Neuronal stem cell (in vitro differentiated cells): Measurements from ENCODE around the gene CD151.

ENCODE experiments used
- DNase-seq: peaks from one replicate; pipeline ENCODE4 v3.0.0-alpha.2; 2013; ENCODE audit warnings: low spot score
- H2AFZ ChIP-seq: one replicate; pipeline ENCODE4 v1.6.1; 2013; ENCODE audit warnings: mild to moderate bottlenecking, low read length, inconsistent platforms
- H2AK5ac ChIP-seq: 2 replicates; pipeline ENCODE4 v1.6.1; 2013; ENCODE audit warnings: low read depth, mild to moderate bottlenecking, inconsistent platforms, low read length, moderate library complexity, mixed read lengths
- H2BK120ac ChIP-seq: 2 replicates; pipeline ENCODE4 v1.6.1; 2013; ENCODE audit warnings: low read depth, mild to moderate bottlenecking, inconsistent platforms, low read length, moderate library complexity, mixed read lengths
- H2BK12ac ChIP-seq: one replicate; pipeline ENCODE4 v1.6.1; 2013; ENCODE audit warnings: low read length, inconsistent platforms
- H2BK15ac ChIP-seq: 2 replicates; pipeline ENCODE4 v1.6.1; 2013; ENCODE audit warnings: mild to moderate bottlenecking, low read length, inconsistent platforms, mixed read lengths
- H2BK5ac ChIP-seq: one replicate; pipeline ENCODE4 v1.6.1; 2013; ENCODE audit warnings: inconsistent platforms, mild to moderate bottlenecking, low read length, moderate library complexity
- H3K14ac ChIP-seq: one replicate; pipeline ENCODE4 v1.6.1; 2013; ENCODE audit warnings: low read length, inconsistent platforms
- H3K18ac ChIP-seq: 2 replicates; pipeline ENCODE4 v1.6.1; 2013; ENCODE audit warnings: low read length, inconsistent platforms
- H3K23ac ChIP-seq: 2 replicates; pipeline ENCODE4 v1.6.1; 2013; ENCODE audit warnings: low read depth, mild to moderate bottlenecking, mixed read lengths, low read length, inconsistent platforms; ENCODE audit not compliant: poor library complexity
- H3K27ac ChIP-seq: replicated peaks from 3 replicates; pipeline ENCODE4 v1.5.1; 2013; ENCODE audit warnings: low read length, inconsistent platforms
- H3K27me3 ChIP-seq, 3 experiments: 2 replicates each; pipeline ENCODE4 v1.6.1; 2013; ENCODE audit warnings: low read length in 3 of 3, mild to moderate bottlenecking in 2 of 3, inconsistent platforms in 1 of 3, low read depth in 1 of 3, mixed read lengths in 1 of 3, moderate library complexity in 1 of 3; ENCODE audit not compliant: control insufficient read depth in 3 of 3, insufficient read depth in 3 of 3
- H3K36me3 ChIP-seq, 2 donors: replicated peaks in 1 of 2; 2 replicates each; pipeline ENCODE4 v1.6.1; 2013; ENCODE audit warnings: low read length in 2 of 2; ENCODE audit not compliant: control insufficient read depth in 2 of 2, insufficient read depth in 2 of 2
- H3K4ac ChIP-seq: 2 replicates; pipeline ENCODE4 v1.6.1; 2013; ENCODE audit warnings: inconsistent platforms, mild to moderate bottlenecking, low read length, moderate library complexity
- H3K4me1 ChIP-seq, 2 donors: 1 replicate in 1 of 2; 2 replicates in 1 of 2; pipeline ENCODE4 v1.6.1; 2013; ENCODE audit warnings: low read length in 2 of 2, low read depth in 1 of 2; ENCODE audit not compliant: control insufficient read depth in 2 of 2, insufficient read depth in 1 of 2
- H3K4me2 ChIP-seq: one replicate; pipeline ENCODE4 v1.6.1; 2013; ENCODE audit warnings: mild to moderate bottlenecking, low read length, inconsistent platforms; ENCODE audit not compliant: insufficient read depth, poor library complexity, severe bottlenecking
- H3K4me3 ChIP-seq, 2 donors: 2 replicates each; pipeline ENCODE4 v1.5.1; 2013; ENCODE audit warnings: low read length in 2 of 2, mild to moderate bottlenecking in 2 of 2, inconsistent platforms in 1 of 2, moderate library complexity in 1 of 2
- H3K79me1 ChIP-seq: one replicate; pipeline ENCODE4 v1.6.1; 2013; ENCODE audit warnings: low read depth, mild to moderate bottlenecking, inconsistent platforms, low read length, moderate library complexity
- H3K9ac ChIP-seq: one replicate; pipeline ENCODE4 v1.6.1; 2013; ENCODE audit warnings: mild to moderate bottlenecking, low read depth, low read length, inconsistent platforms; ENCODE audit not compliant: poor library complexity
- H3K9me3 ChIP-seq, 2 donors: replicated peaks in 1 of 2; 2 replicates each; pipeline versions ENCODE3 to v1.6.1; 2013; ENCODE audit warnings: low read length in 2 of 2, mild to moderate bottlenecking in 2 of 2, inconsistent platforms in 1 of 2, low read depth in 1 of 2, mixed read lengths in 1 of 2, moderate library complexity in 1 of 2; ENCODE audit not compliant: control insufficient read depth in 2 of 2, insufficient read depth in 1 of 2
- H4K8ac ChIP-seq: one replicate; pipeline ENCODE4 v1.6.1; 2013; ENCODE audit warnings: low read depth, mild to moderate bottlenecking, inconsistent platforms, low read length, moderate library complexity
- H4K91ac ChIP-seq: one replicate; pipeline ENCODE4 v1.6.1; 2013; ENCODE audit warnings: low read length, low read depth, mild to moderate bottlenecking, inconsistent platforms; ENCODE audit not compliant: poor library complexity
- WGBS, 2 donors: extraction: QIAGEN DNeasy Blood & Tissue Kit; methylation state at CpG; one replicate each; pipeline ENCODE4 v1.1.7; 2013; ENCODE audit warnings: missing lambda C conversion rate in 2 of 2, mixed read lengths in 1 of 2; ENCODE audit not compliant: insufficient read length in 2 of 2, insufficient replicate concordance in 1 of 2; ENCODE audit errors: extremely low coverage in 2 of 2; 5-methylcytosine and 5-hydroxymethylcytosine counted together

CD151 gene

GRCh38 chr11:836274-836673, 3.5 kb downstream of the CD151 start:
- Histone ChIP-seq H2BK120ac (no peak overlapping the region), H4K91ac (no peak overlapping the region), H3K4me1 (peaks cover 23 to 27% of the 10 kb centered on the region in 2 donors), H3K4me3 (no peak overlapping the region), H3K4me2 (no peak overlapping the region), H2BK5ac (peak overlapping the region; percentile 24), H4K8ac (no peak overlapping the region), H3K27me3 (peaks cover 2 to 10% (median 9%) of the 10 kb centered on the region in 3 experiments), H3K23ac (peak overlapping the region; percentile 73), H2AFZ (no peak overlapping the region), H3K79me1 (peaks cover 35% of the 10 kb centered on the region), H3K14ac (no peak overlapping the region), H2BK12ac (no peak overlapping the region), H3K9ac (peak overlapping the region; percentile 77), H3K18ac (no peak overlapping the region), H3K36me3 (peaks cover 48 to 60% of the 10 kb centered on the region in 2 donors), H2BK15ac (no peak overlapping the region), H3K9me3 (peaks cover 0 to 3% of the 10 kb centered on the region in 2 donors), H2AK5ac (no peak overlapping the region), H3K4ac (no peak overlapping the region), H3K27ac (no peak overlapping the region)
- WGBS, 2 donors, result no CpG with 5 or more reads among the region's 14 CpGs
- no peak for DNase-seq

GRCh38 chr11:836700-837099, 3.9 kb downstream of the CD151 start:
- Histone ChIP-seq H3K18ac (no peak overlapping the region), H3K27ac (no peak overlapping the region), H2BK15ac (no peak overlapping the region), H3K4me3 (no peak overlapping the region), H3K9ac (no peak overlapping the region), H3K4ac (no peak overlapping the region), H2AK5ac (peak overlapping the region; percentile 35), H3K4me2 (peak overlapping the region; percentile 18), H3K9me3 (peaks cover 0 to 3% of the 10 kb centered on the region in 2 donors), H3K4me1 (peaks cover 20 to 24% of the 10 kb centered on the region in 2 donors), H3K23ac (peak overlapping the region; percentile 85), H4K8ac (no peak overlapping the region), H4K91ac (no peak overlapping the region), H3K27me3 (peaks cover 0 to 6% (median 4%) of the 10 kb centered on the region in 3 experiments), H2AFZ (no peak overlapping the region), H3K14ac (no peak overlapping the region), H2BK12ac (no peak overlapping the region), H2BK120ac (no peak overlapping the region), H3K79me1 (peaks cover 36% of the 10 kb centered on the region), H3K36me3 (peaks cover 48 to 62% of the 10 kb centered on the region in 2 donors), H2BK5ac (peak overlapping the region; percentile 13)
- WGBS, 2 donors, result no CpG with 5 or more reads among the region's 9 CpGs
- DNase-seq, result no peak

DNA sequence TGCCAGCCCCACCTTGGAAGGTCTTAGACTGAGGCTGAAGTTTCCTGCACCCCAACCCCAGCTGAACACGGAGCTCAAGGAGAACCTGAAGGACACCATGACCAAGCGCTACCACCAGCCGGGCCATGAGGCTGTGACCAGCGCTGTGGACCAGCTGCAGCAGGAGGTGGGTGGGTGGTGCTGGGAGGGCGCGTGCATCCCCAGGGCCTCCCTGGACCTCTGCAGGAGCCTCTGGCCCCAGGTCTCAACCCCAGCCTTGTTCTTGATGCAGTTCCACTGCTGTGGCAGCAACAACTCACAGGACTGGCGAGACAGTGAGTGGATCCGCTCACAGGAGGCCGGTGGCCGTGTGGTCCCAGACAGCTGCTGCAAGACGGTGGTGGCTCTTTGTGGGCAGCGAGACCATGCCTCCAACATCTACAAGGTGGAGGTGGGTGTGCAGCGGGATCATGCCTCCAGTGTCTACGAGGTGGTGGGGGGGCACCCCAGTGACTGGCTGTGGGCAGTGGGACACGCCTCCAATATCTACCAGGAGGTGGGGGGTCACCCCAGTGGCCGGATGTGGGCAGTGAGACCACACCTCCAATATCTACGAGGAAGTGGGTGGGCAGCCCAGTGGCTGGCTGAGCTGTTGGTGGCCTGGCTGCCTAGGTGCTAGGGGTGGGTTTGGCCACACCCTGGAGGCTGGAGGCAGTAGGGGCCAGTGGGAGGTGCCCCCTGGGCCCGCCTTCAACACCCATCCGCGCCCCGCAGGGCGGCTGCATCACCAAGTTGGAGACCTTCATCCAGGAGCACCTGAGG, 4.6 kb downstream of the CD151 start:
- Histone ChIP-seq H3K14ac (no peak overlapping the region), H3K27ac (no peak overlapping the region), H3K4me3 (no peak overlapping the region), H3K9me3 (no peaks in the 10 kb centered on the region), H3K36me3 (peaks cover 48 to 62% of the 10 kb centered on the region in 2 donors), H3K4me2 (no peak overlapping the region), H2AFZ (no peak overlapping the region), H2BK15ac (no peak overlapping the region), H4K91ac (no peak overlapping the region), H3K27me3 (no peaks in the 10 kb centered on the region), H2BK120ac (no peak overlapping the region), H2AK5ac (peak overlapping the region; percentile 35), H3K4me1 (peaks cover 13 to 17% of the 10 kb centered on the region in 2 donors), H2BK12ac (no peak overlapping the region), H3K18ac (no peak overlapping the region), H3K9ac (peak overlapping the region; percentile 30), H3K23ac (peak overlapping the region; percentile 85), H2BK5ac (peak overlapping the region; percentile 13), H3K79me1 (peaks cover 42% of the 10 kb centered on the region), H4K8ac (peak overlapping the region; percentile 65), H3K4ac (no peak overlapping the region)
- WGBS, 2 donors, result no CpG with 5 or more reads among the region's 22 CpGs
- no peak for DNase-seq

- Histone ChIP-seq H2AK5ac (no peak overlapping the region), H3K18ac (no peak overlapping the region), H3K79me1 (peaks cover 42% of the 10 kb centered on the region), H2BK120ac (no peak overlapping the region), H2BK5ac (no peak overlapping the region), H2AFZ (no peak overlapping the region), H4K8ac (peak overlapping the region; percentile 65), H2BK15ac (no peak overlapping the region), H3K4me3 (no peak overlapping the region), H3K27ac (no peak overlapping the region), H3K23ac (peak overlapping the region; percentile 65), H3K9ac (peak overlapping the region; percentile 30), H4K91ac (no peak overlapping the region), H3K9me3 (no peaks in the 10 kb centered on the region), H3K36me3 (peaks cover 48 to 62% of the 10 kb centered on the region in 2 donors), H2BK12ac (no peak overlapping the region), H3K27me3 (no peaks in the 10 kb centered on the region), H3K4me2 (no peak overlapping the region), H3K4me1 (peaks cover 13 to 14% of the 10 kb centered on the region in 2 donors), H3K14ac (no peak overlapping the region), H3K4ac (no peak overlapping the region)
- WGBS, 2 donors, result no CpG with 5 or more reads among the region's 8 CpGs
- no peak for DNase-seq
Measured at GRCh38 chr11:837990-838307, 5.2 kb downstream of the CD151 start.
